Lung (tissue), 12 donors: ENCODE data around the gene RSPH1. TPM values are rescaled to one million over a fixed set of nuclear protein-coding genes. Genes with fewer than 3 reads are reported as not detected.
A peak's percentile ranks its signal among the peaks of the same experiment; 100 is the strongest.

Source experiments
- ATAC-seq: fragments of 200-7000 bp; cut with Tn5 transposase; one replicate; pipeline ENCODE4 v1.9.1; 2020; ENCODE audit warnings: moderate number of reproducible peaks; ENCODE audit not compliant: insufficient read depth, low FRiP score
- DNase-seq, 3 donors: peaks; one replicate each; pipeline ENCODE4 v3.0.0-alpha.2; 2013 to 2017
- H3K27ac ChIP-seq, 2 donors: one replicate each; pipeline ENCODE4 v1.5.1; 2013; ENCODE audit warnings: mild to moderate bottlenecking in 2 of 2, moderate library complexity in 2 of 2, control low read depth in 1 of 2, inconsistent platforms in 1 of 2, low read depth in 1 of 2, low read length in 1 of 2
- H3K27me3 ChIP-seq, 3 donors: one replicate each; pipeline ENCODE4 v1.5.1; 2013; ENCODE audit warnings: low read length in 2 of 3; ENCODE audit not compliant: control insufficient read depth in 3 of 3, insufficient read depth in 3 of 3
- H3K36me3 ChIP-seq, 4 donors: one replicate each; pipeline ENCODE4 v1.5.1; 2013; ENCODE audit warnings: low read length in 4 of 4, mild to moderate bottlenecking in 1 of 4, moderate library complexity in 1 of 4; ENCODE audit not compliant: control insufficient read depth in 4 of 4, insufficient read depth in 4 of 4
- H3K4me1 ChIP-seq, 5 donors: one replicate each; pipeline ENCODE4 v1.5.1; 2013; ENCODE audit warnings: low read length in 5 of 5, mild to moderate bottlenecking in 2 of 5, moderate library complexity in 1 of 5; ENCODE audit not compliant: control insufficient read depth in 5 of 5, insufficient read depth in 5 of 5
- H3K4me3 ChIP-seq: one replicate; pipeline ENCODE4 v1.5.1; 2013; ENCODE audit warnings: mild to moderate bottlenecking, control low read depth, moderate library complexity
- H3K9ac ChIP-seq, 2 donors: one replicate each; pipeline ENCODE4 v1.5.1; 2013; ENCODE audit warnings: low read length in 2 of 2, control low read depth in 1 of 2; ENCODE audit not compliant: insufficient read depth in 1 of 2
- H3K9me3 ChIP-seq, 4 donors: one replicate each; pipeline ENCODE4 v1.5.1; 2013; ENCODE audit warnings: low read length in 3 of 4, mild to moderate bottlenecking in 1 of 4, moderate library complexity in 1 of 4; ENCODE audit not compliant: control insufficient read depth in 4 of 4, insufficient read depth in 3 of 4
- WGBS, 2 donors: extraction: QIAGEN DNeasy Blood & Tissue Kit; methylation state at CpG; one replicate each; pipeline ENCODE4 v1.1.7; 2013; 5-methylcytosine and 5-hydroxymethylcytosine counted together
- polyA plus RNA-seq, 2 donors: library from polyadenylated mRNA; stranded (reverse); fragments of 200-250 nt; gene quantifications; one replicate each; pipeline ENCODE4 v1.2.1, GENCODE V29; 2013
- total RNA-seq, 2 donors: library from RNA; depleted of rRNA in 1 of 2; stranded (reverse); fragments of >200 nt in 1 of 2; gene quantifications; one replicate each; pipeline ENCODE4 v1.2.1, GENCODE V29; 2014 to 2021
- TF ChIP-seq, protein P1 (sequence below): IDR thresholded peaks from 2 replicates; pipeline ENCODE4 v1.5.1; 2012; ENCODE audit warnings: mild to moderate bottlenecking; ENCODE audit errors: control extremely low read depth, extremely low read depth
- donor health status: control.
- donor health status: control.
- donor health status: Bipolar disorder and iron deficiency.
- donor health status: healthy.
- donor health status: DM: yes; HTN: yes; CAD: no.

Gene RSPH1
- total and polyA plus RNA-seq, 4 donors: 17.6 to 46.9 (median 27.7) TPM

DNA sequence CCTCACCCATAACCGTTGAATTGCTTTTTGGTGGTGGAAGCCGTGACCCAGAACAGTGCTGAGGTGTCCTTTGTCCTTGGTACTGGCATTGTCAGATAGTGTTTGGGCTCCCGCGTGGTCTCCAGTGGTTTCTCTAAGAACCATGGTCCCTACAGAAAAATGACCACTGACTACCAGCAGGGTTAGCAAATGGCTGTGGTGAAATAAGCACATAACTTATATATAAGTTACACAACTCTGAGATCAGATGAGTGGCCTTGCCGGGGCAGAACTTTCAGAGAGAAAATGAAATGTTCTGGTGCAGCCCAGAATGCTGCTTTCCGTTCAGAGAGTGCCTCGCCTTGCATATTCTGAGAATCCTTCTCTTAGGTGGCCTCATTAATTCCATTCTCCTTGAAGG, 22.6 kb upstream of the RSPH1 start:
- peaks cover 0 to 13% (median 8%) of the 10 kb centered on the region in 4 donors for H3K36me3 ChIP-seq

DNA sequence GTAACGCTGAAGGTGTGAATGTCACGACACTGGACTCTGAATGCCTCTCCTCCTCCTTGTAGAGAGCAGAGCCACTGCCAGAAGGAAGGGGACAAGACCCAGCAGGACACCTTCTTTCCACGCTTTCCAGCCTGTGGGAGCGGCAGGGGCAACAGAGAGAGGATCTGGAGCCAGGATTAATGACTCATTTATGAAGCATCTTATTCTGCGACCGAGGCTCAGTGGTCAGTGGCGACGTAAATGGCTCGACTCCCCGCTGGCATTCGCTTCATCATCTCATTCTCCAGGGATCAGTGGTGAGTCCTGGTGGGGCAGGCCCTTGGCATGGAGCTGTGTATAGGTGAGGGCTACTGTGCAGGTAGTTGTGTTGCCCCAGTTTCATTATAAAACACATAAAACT, 22.2 kb upstream of the RSPH1 start:
- no peak for DNase-seq
- Histone ChIP-seq H3K9me3 (no peaks in the 10 kb centered on the region), H3K36me3 (peaks cover 0 to 13% (median 8%) of the 10 kb centered on the region in 4 donors), H3K9ac (no peak overlapping the region), H3K27ac (no peak overlapping the region), H3K4me3 (no peak overlapping the region), H3K4me1 (peaks cover 0 to 18% (median 6%) of the 10 kb centered on the region in 5 donors), H3K27me3 (no peaks in the 10 kb centered on the region)
- no peak for ATAC-seq
- 90 to 92% methylated on average over 11 of the region's 11 CpGs for WGBS, 2 donors
- TF ChIP-seq, protein P1, sequence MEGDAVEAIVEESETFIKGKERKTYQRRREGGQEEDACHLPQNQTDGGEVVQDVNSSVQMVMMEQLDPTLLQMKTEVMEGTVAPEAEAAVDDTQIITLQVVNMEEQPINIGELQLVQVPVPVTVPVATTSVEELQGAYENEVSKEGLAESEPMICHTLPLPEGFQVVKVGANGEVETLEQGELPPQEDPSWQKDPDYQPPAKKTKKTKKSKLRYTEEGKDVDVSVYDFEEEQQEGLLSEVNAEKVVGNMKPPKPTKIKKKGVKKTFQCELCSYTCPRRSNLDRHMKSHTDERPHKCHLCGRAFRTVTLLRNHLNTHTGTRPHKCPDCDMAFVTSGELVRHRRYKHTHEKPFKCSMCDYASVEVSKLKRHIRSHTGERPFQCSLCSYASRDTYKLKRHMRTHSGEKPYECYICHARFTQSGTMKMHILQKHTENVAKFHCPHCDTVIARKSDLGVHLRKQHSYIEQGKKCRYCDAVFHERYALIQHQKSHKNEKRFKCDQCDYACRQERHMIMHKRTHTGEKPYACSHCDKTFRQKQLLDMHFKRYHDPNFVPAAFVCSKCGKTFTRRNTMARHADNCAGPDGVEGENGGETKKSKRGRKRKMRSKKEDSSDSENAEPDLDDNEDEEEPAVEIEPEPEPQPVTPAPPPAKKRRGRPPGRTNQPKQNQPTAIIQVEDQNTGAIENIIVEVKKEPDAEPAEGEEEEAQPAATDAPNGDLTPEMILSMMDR: no peak

More for the DNA sequence above, 22.6 kb upstream of the RSPH1 start:
- 89 to 94% methylated on average over 7 of the region's 7 CpGs for WGBS, 2 donors
- TF ChIP-seq, protein P1: no peak
- H3K27me3 ChIP-seq: no peaks in the 10 kb centered on the region
- no peaks in the 10 kb centered on the region for H3K9me3 ChIP-seq
- ATAC-seq (no peak), DNase-seq (no peak)
- no peak overlapping the region for H3K27ac ChIP-seq
- no peak overlapping the region for H3K9ac ChIP-seq
- no peak overlapping the region for H3K4me3 ChIP-seq
- H3K4me1 ChIP-seq: peaks cover 0 to 18% (median 6%) of the 10 kb centered on the region in 5 donors

DNA sequence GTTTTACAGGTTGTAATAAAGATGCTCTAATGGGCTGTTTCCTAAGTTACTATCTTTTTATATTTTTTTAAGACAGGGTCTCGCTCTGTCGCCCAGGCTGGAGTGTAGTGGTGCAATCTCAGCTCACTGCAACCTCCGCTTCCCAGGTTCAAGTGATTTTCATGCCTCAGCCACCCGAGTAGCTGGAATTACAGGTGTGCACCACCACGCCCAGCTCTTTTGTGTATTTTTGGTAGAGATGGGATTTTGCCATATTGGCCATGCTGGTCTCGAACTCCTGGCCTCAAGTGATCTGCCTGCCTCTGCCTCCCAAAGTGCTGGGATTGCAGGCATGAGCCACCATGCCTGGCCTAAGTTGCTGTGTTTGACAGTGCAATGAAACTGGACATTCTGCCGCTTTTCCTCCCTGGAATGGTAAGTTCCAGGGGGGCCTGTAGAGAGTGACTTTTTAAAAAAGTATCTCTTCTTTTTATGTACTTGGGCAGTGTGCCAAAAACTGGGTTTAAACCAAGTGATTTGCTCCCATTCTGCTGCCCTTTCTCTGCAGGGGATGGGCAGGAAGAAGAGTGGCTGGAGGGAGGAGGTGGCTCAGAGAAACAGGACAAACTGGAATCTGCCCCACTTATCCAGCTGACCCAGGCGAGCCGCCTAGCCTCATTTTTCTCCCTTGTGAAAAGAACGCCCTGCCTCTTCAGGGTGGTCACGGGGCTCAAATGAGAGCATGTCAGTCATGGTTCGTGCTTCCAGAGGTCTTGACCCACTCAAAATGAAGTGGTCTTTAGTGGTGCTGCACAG, 19.9 kb upstream of the RSPH1 start:
- Histone ChIP-seq H3K27ac (peak overlapping the region in 1 of 2 donors; percentile 27), H3K4me1 (peaks cover 0 to 13% (median 7%) of the 10 kb centered on the region in 5 donors), H3K4me3 (no peak overlapping the region), H3K27me3 (no peaks in the 10 kb centered on the region), H3K36me3 (peaks cover 0 to 10% (median 7%) of the 10 kb centered on the region in 4 donors), H3K9ac (no peak overlapping the region), H3K9me3 (no peaks in the 10 kb centered on the region)
- ATAC-seq (no peak), DNase-seq (peak; percentile 74 to 83 (median 76))
- 75 to 85% methylated on average over 12 of the region's 12 CpGs for WGBS, 2 donors
- TF ChIP-seq, protein P1: no peak
